MCF 10A (cell line): ENCODE measurements around the gene OR7A10. TPM values are rescaled to one million over a fixed set of nuclear protein-coding genes. Genes with fewer than 3 reads are reported as not detected.
A peak's percentile ranks its signal among the peaks of the same experiment; 100 is the strongest.

Experiments used
- BruUV-seq: library from RNA; stranded (reverse); fragments of 400-500 nt; replicated peaks from 2 replicates; lab custom pipeline; 2021; lab: Mats Ljungman, UMichigan
- CTCF ChIA-PET: fragments of 300-600 bp; sonication (Branson Sonifier 250); formaldehyde crosslinking; extraction: SDS; loops from one replicate; lab custom pipeline; 2021; ENCODE audit warnings: antibody characterized with exemption, inconsistent platforms; lab: Yijun Ruan, JAX
- POLR2A ChIA-PET: fragments of 300-600, 350-650 bp; sonication (Branson Sonifier 250); formaldehyde crosslinking; extraction: SDS; loops from one replicate; lab custom pipeline; 2020; ENCODE audit warnings: antibody characterized with exemption, inconsistent platforms; lab: Yijun Ruan, JAX
- DNase-seq: peaks from one replicate; pipeline ENCODE4 v3.0.0-alpha.2; 2018; ENCODE audit not compliant: unreplicated experiment
- H3K27ac Mint-ChIP-seq: one replicate; pipeline ENCODE4 v1.8.0; 2022; ENCODE audit warnings: mild to moderate bottlenecking, low read depth, mixed read lengths; ENCODE audit not compliant: unreplicated experiment
- H3K27me3 Mint-ChIP-seq: one replicate; pipeline ENCODE4 v1.8.0; 2022; ENCODE audit warnings: mixed read lengths; ENCODE audit not compliant: insufficient read depth, unreplicated experiment
- H3K36me3 Mint-ChIP-seq: one replicate; pipeline ENCODE4 v1.8.0; 2022; ENCODE audit warnings: mild to moderate bottlenecking, moderate library complexity, mixed read lengths; ENCODE audit not compliant: insufficient read depth, unreplicated experiment
- H3K4me1 Mint-ChIP-seq: one replicate; pipeline ENCODE4 v1.8.0; 2022; ENCODE audit warnings: mixed read lengths; ENCODE audit not compliant: insufficient read depth, unreplicated experiment
- H3K4me3 Mint-ChIP-seq: one replicate; pipeline ENCODE4 v1.8.0; 2022; ENCODE audit warnings: mild to moderate bottlenecking, moderate library complexity, mixed read lengths; ENCODE audit not compliant: unreplicated experiment
- H3K9me3 Mint-ChIP-seq: one replicate; pipeline ENCODE4 v1.8.0; 2022; ENCODE audit warnings: mixed read lengths; ENCODE audit not compliant: unreplicated experiment
- CTCF ChIP-seq: fragments of 200-600 bp; IDR thresholded peaks from one replicate; pipeline ENCODE4 v1.8.0; 2022; ENCODE audit warnings: antibody characterized with exemption, mild to moderate bottlenecking; ENCODE audit not compliant: unreplicated experiment
- intact Hi-C: fragments of 100-400 bp; cut with micrococcal nuclease; formaldehyde crosslinking; loops from 2 replicates; pipeline ENCODE4 v1.14.1; 2022
- total RNA-seq: library from RNA; stranded (reverse); gene quantifications from 2 replicates; pipeline ENCODE4 v1.2.3, GENCODE V29; 2022

Gene OR7A10
- total RNA-seq, 1 experiment from 2014 or later = not detected

GRCh38 chr19:14830702-14831101 is 18.0 kb downstream of the OR7A10 start:
- Mint-ChIP-seq H3K4me3 (no peak overlapping the region), H3K4me1 (peaks cover 10% of the 10 kb centered on the region), H3K9me3 (no peaks in the 10 kb centered on the region), H3K36me3 (no peaks in the 10 kb centered on the region), H3K27ac (no peak overlapping the region), H3K27me3 (peaks cover 26% of the 10 kb centered on the region)
- CTCF ChIA-PET = interaction anchor here (0.6 kb wide), 1 partner anchor 43 kb away, joined by 3 read pairs; no protein-coding TSS in a partner anchor
- no peak for DNase-seq
- POLR2A ChIA-PET = interaction anchor here (0.6 kb wide), 1 partner anchor 201 kb away, joined by 4 read pairs; no protein-coding TSS in a partner anchor
- intact Hi-C loops = no loop called here
- TF ChIP-seq CTCF = no peak
- BruUV-seq = no TSS peak

- DNase-seq = peak; percentile 45
- ChIA-PET POLR2A (interaction anchor here (0.6 to 2.0 kb wide), 3 partner anchors 9 to 293 kb away, joined by 3 to 6 read pairs (median 3); no protein-coding TSS in a partner anchor), CTCF (interaction anchor here (0.7 to 1.8 kb wide), 2 partner anchors 40 to 270 kb away, joined by 3 to 5 read pairs; no protein-coding TSS in a partner anchor)
- Mint-ChIP-seq H3K27ac (no peak overlapping the region), H3K9me3 (no peaks in the 10 kb centered on the region), H3K4me3 (no peak overlapping the region), H3K4me1 (peaks cover 9% of the 10 kb centered on the region), H3K27me3 (peaks cover 23% of the 10 kb centered on the region), H3K36me3 (no peaks in the 10 kb centered on the region)
- no TSS peak for BruUV-seq
- TF ChIP-seq CTCF = no peak
- intact Hi-C loops = no loop called here
Measured at GRCh38 chr19:14826006-14826405, 22.7 kb downstream of the OR7A10 start.

GRCh38 chr19:14821937-14822336 is 26.8 kb downstream of the OR7A10 start:
- TF ChIP-seq CTCF = no peak
- no TSS peak for BruUV-seq
- ChIA-PET CTCF (no interaction called here), POLR2A (no interaction called here)
- intact Hi-C loops = no loop called here
- Mint-ChIP-seq H3K4me3 (no peak overlapping the region), H3K9me3 (no peaks in the 10 kb centered on the region), H3K4me1 (peaks cover 9% of the 10 kb centered on the region), H3K27me3 (no peaks in the 10 kb centered on the region), H3K27ac (no peak overlapping the region), H3K36me3 (no peaks in the 10 kb centered on the region)
- no peak for DNase-seq

GRCh38 chr19:14818588-14818987 is 30.1 kb downstream of the OR7A10 start:
- TF ChIP-seq CTCF = no peak
- Mint-ChIP-seq H3K36me3 (no peaks in the 10 kb centered on the region), H3K9me3 (no peaks in the 10 kb centered on the region), H3K27ac (no peak overlapping the region), H3K4me3 (no peak overlapping the region), H3K27me3 (no peaks in the 10 kb centered on the region), H3K4me1 (peaks cover 5% of the 10 kb centered on the region)
- no peak for DNase-seq
- CTCF ChIA-PET = interaction anchor here (0.6 kb wide), 1 partner anchor 41 kb away, joined by 3 read pairs; no protein-coding TSS in a partner anchor
- no TSS peak for BruUV-seq
- POLR2A ChIA-PET = no interaction called here
- intact Hi-C loops = no loop called here
